ENCODE data around the gene LIPA. TPM values are rescaled to one million over a fixed set of nuclear protein-coding genes. Genes with fewer than 3 reads are reported as not detected.
A peak's percentile ranks its signal among the peaks of the same experiment; 100 is the strongest.

LIPA gene
- polyA plus RNA-seq, 12 donors = 26.3 to 55.7 (median 38.9) TPM; not detected in 1

- no peak for DNase-seq
Measured at GRCh38 chr10:89241486-89242344, 9.9 kb downstream of the LIPA start.

GRCh38 chr10:89241026-89241425 is 10.5 kb downstream of the LIPA start:
- no peak for DNase-seq

- DNase-seq = no peak
Measured at GRCh38 chr10:89240519-89240918, 11.1 kb downstream of the LIPA start.

- DNase-seq = no peak
Measured at GRCh38 chr10:89238956-89239644, 12.5 kb downstream of the LIPA start.

GRCh38 chr10:89237849-89238248 is 13.7 kb downstream of the LIPA start:
- DNase-seq = no peak

GRCh38 chr10:89236226-89236797 is 15.3 kb downstream of the LIPA start:
- no peak for DNase-seq

GRCh38 chr10:89235073-89235798 is 16.3 kb downstream of the LIPA start:
- peak; percentile 28 for DNase-seq

- DNase-seq = no peak
Measured at GRCh38 chr10:89233033-89233432, 18.5 kb downstream of the LIPA start.

- no peak for DNase-seq
Measured at GRCh38 chr10:89228962-89229361, 22.6 kb downstream of the LIPA start.

GRCh38 chr10:89228146-89228545 is 23.4 kb downstream of the LIPA start:
- no peak for DNase-seq

GRCh38 chr10:89226891-89227290 is 24.7 kb downstream of the LIPA start:
- no peak for DNase-seq

- DNase-seq = no peak
Measured at GRCh38 chr10:89224739-89225443, 26.7 kb downstream of the LIPA start.

GRCh38 chr10:89221919-89222318 is 29.7 kb downstream of the LIPA start:
- no peak for DNase-seq

GRCh38 chr10:89219513-89220218 is 31.9 kb downstream of the LIPA start:
- no peak for DNase-seq

GRCh38 chr10:89217057-89217990 is 34.3 kb downstream of the LIPA start:
- peak; percentile 65 for DNase-seq

GRCh38 chr10:89216056-89216455 is 35.5 kb downstream of the LIPA start:
- no peak for DNase-seq

GRCh38 chr10:89215511-89215910 is 36.1 kb downstream of the LIPA start:
- no peak for DNase-seq

- DNase-seq = no peak
Measured at GRCh38 chr10:89214566-89215165, 36.9 kb downstream of the LIPA start.

GRCh38 chr10:89213191-89213808 is 38.3 kb downstream of the LIPA start:
- DNase-seq = peak; percentile 56

All from muscle of arm (tissue), 12 donors.